ENCODE results near the gene KCNG2. TPM values are rescaled to one million over a fixed set of nuclear protein-coding genes. Genes with fewer than 3 reads are reported as not detected.

Gene KCNG2
- total and polyA plus RNA-seq, 2 donors (not counting 1 experiment from before 2014, with no cell fraction given): not detected

- WGBS (ENCODE audit: insufficient coverage): 85% methylated on average over 25 of the region's 25 CpGs
- intact Hi-C loops (cut with micrococcal nuclease): no loop called here
- DNase-seq: no peak
- Histone ChIP-seq H3K4me3 (ENCODE audit: control extremely low read depth in 1 of 5, extremely low read depth in 1 of 5, insufficient read depth in 1 of 5, low read depth in 2 of 5, low read length in 4 of 5) (no peak overlapping the region), H3K27ac (ENCODE audit: low read length in 2 of 2) (no peak overlapping the region), H3K4me2 (replicated peaks; ENCODE audit: low read depth, low read length, poor library complexity, severe bottlenecking) (no peak overlapping the region), H3K27me3 (replicated peaks in 1 of 4; ENCODE audit: control extremely low read depth in 1 of 4, control insufficient read depth in 3 of 4, insufficient read depth in 4 of 4, low read length in 3 of 4) (no peaks in the 10 kb centered on the region), H3K79me2 (ENCODE audit: control insufficient read depth, insufficient read depth, low read length) (no peaks in the 10 kb centered on the region), H2AFZ (ENCODE audit: insufficient read depth, low read depth, low read length, poor library complexity, severe bottlenecking) (no peak overlapping the region), H3K4me1 (ENCODE audit: control insufficient read depth in 2 of 2, insufficient read depth in 2 of 2, low read length in 2 of 2) (no peaks in the 10 kb centered on the region), H3K9me3 (ENCODE audit: control extremely low read depth in 1 of 3, control insufficient read depth in 2 of 3, insufficient read depth in 1 of 3, low read length in 2 of 3) (peaks cover 0 to 44% (median 15%) of the 10 kb centered on the region in 3 donors), H3K36me3 (replicated peaks in 1 of 2; ENCODE audit: control extremely low read depth in 1 of 2, control insufficient read depth in 1 of 2, extremely low read depth in 1 of 2, insufficient read depth in 2 of 2, low read length in 1 of 2) (no peaks in the 10 kb centered on the region), H4K20me1 (ENCODE audit: control insufficient read depth, insufficient read depth, low read length, poor library complexity, severe bottlenecking) (no peaks in the 10 kb centered on the region), H3K9ac (ENCODE audit: low read length) (no peak overlapping the region)
- Mint-ChIP-seq H3K9me3 (ENCODE audit: insufficient read depth) (peaks cover 6% of the 10 kb centered on the region), H3K4me1 (no peaks in the 10 kb centered on the region), H3K27me3 (no peaks in the 10 kb centered on the region), H3K4me3 (no peak overlapping the region), H3K27ac (no peak overlapping the region)
- ChIA-PET POLR2A (no interaction called here), CTCF (no interaction called here)
- no peak for ATAC-seq (ENCODE audit: low read depth)
- TF ChIP-seq EZH2 (IDR thresholded peaks at IDR 0.05; ENCODE audit: borderline replicate concordance, insufficient read depth, low read depth, low read length, poor library complexity, severe bottlenecking): no peak
- no peak for TF ChIP-seq CTCF (IDR thresholded peaks at IDR 0.05)
These were observed 87.4 kb downstream of the KCNG2 start for GRCh38 chr18:79884963-79885728.

- Histone ChIP-seq H3K4me2 (replicated peaks; ENCODE audit: low read depth, low read length, poor library complexity, severe bottlenecking) (no peak overlapping the region), H3K27ac (ENCODE audit: low read length in 2 of 2) (no peak overlapping the region), H3K36me3 (replicated peaks in 1 of 2; ENCODE audit: control extremely low read depth in 1 of 2, control insufficient read depth in 1 of 2, extremely low read depth in 1 of 2, insufficient read depth in 2 of 2, low read length in 1 of 2) (no peaks in the 10 kb centered on the region), H2AFZ (ENCODE audit: insufficient read depth, low read depth, low read length, poor library complexity, severe bottlenecking) (no peak overlapping the region), H3K27me3 (replicated peaks in 1 of 4; ENCODE audit: control extremely low read depth in 1 of 4, control insufficient read depth in 3 of 4, insufficient read depth in 4 of 4, low read length in 3 of 4) (no peaks in the 10 kb centered on the region), H3K79me2 (ENCODE audit: control insufficient read depth, insufficient read depth, low read length) (no peaks in the 10 kb centered on the region), H4K20me1 (ENCODE audit: control insufficient read depth, insufficient read depth, low read length, poor library complexity, severe bottlenecking) (no peaks in the 10 kb centered on the region), H3K9ac (ENCODE audit: low read length) (no peak overlapping the region), H3K4me3 (ENCODE audit: control extremely low read depth in 1 of 5, extremely low read depth in 1 of 5, insufficient read depth in 1 of 5, low read depth in 2 of 5, low read length in 4 of 5) (no peak overlapping the region), H3K4me1 (ENCODE audit: control insufficient read depth in 2 of 2, insufficient read depth in 2 of 2, low read length in 2 of 2) (no peaks in the 10 kb centered on the region), H3K9me3 (ENCODE audit: control extremely low read depth in 1 of 3, control insufficient read depth in 2 of 3, insufficient read depth in 1 of 3, low read length in 2 of 3) (peaks cover 3 to 57% (median 34%) of the 10 kb centered on the region in 3 donors)
- POLR2A ChIA-PET: no interaction called here
- Mint-ChIP-seq H3K4me3 (no peak overlapping the region), H3K27ac (no peak overlapping the region), H3K27me3 (no peaks in the 10 kb centered on the region), H3K4me1 (no peaks in the 10 kb centered on the region), H3K9me3 (ENCODE audit: insufficient read depth) (peaks cover 17% of the 10 kb centered on the region)
- DNase-seq: no peak
- CTCF ChIA-PET: no interaction called here
- WGBS (ENCODE audit: insufficient coverage): 95% methylated on average over 26 of the region's 30 CpGs
- TF ChIP-seq EZH2 (IDR thresholded peaks at IDR 0.05; ENCODE audit: borderline replicate concordance, insufficient read depth, low read depth, low read length, poor library complexity, severe bottlenecking) (no peak), CTCF (IDR thresholded peaks at IDR 0.05) (no peak)
- no peak for ATAC-seq (ENCODE audit: low read depth)
- intact Hi-C loops (cut with micrococcal nuclease): no loop called here
These were observed 89.7 kb downstream of the KCNG2 start for GRCh38 chr18:79887181-79888000.
